Left kidney (tissue), 2 donors: ENCODE measurements around the gene PANK2. TPM values are rescaled to one million over a fixed set of nuclear protein-coding genes. Genes with fewer than 3 reads are reported as not detected.
"Not testable (repeated sequence)": the region's sequence is repeated elsewhere in the genome, so short reads cannot be mapped to it uniquely, and the experiment has no call there.

Source experiments
- DNase-seq: peaks from one replicate; pipeline ENCODE4 v3.0.0-alpha.2; 2013
- polyA plus RNA-seq: library from polyadenylated mRNA; unstranded; fragments of 120-200 nt; gene quantifications from one replicate; pipeline ENCODE4 v1.2.1, GENCODE V29; 2013; ENCODE audit not compliant: insufficient read length

PANK2 gene
- polyA plus RNA-seq, 1 donor: 40.1 TPM

GRCh38 chr20:3866464-3866863 lies 22.7 kb upstream of the PANK2 start:
- no peak for DNase-seq

- DNase-seq: no peak
Measured at GRCh38 chr20:3867802-3868201, 21.4 kb upstream of the PANK2 start.

DNA sequence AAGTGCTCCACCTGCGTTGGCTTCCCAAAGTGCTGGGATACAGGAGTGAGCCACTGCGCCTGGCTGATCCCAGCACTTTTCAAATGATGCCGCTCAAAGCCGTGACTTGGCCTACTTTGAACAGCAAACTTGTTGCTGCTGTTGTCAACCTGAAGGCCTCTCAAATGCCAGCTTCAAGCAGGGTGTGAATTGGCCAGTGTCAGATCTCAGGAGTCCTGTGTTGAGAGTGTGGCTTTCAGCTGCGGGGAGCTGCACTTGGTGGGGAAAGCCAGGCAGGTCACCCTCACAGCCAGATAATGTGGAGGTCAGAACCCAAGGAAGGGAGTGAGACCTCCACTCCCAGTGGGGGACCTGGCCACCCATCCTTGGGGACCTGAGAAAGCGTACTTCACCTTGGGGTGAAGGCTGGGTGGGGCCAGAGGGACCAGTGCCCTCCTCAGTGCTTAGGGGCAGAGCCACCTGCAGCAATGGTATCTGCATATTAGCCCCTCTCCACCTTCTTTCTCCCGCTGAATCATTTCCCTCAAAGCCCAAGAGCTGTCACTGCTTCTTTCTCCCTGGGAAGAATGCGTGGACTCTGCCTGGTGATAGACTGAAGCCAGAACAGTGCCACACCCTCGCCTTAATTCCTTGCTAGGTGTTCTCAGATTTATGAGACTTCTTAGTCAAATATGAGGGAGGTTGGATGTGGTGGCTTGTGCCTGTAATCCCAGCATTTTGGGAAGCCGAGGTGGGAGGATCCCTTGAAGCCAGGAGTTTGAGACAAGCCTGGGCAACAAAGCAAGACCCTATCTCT lies 19.1 kb upstream of the PANK2 start:
- no peak for DNase-seq

GRCh38 chr20:3871550-3872265 lies 17.5 kb upstream of the PANK2 start:
- DNase-seq: no peak

DNA sequence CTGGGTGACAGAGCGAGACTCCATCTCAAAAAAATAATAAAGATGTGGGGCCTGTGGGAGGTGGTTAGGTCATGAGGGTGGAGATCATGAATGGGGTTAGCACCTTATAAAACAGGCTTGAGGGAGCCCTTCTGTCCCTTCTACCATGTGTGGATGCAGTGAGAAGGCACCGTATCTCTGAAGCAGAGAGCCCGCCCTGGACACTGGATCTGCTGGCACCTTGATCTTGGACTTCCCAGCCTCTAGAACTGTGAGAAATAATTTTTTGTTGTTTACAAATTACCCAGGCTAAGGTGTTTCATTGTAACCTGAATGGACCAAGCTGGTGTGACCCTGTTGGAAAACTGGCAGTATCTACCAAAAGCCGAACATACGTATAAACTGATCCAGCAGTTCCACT lies 15.7 kb upstream of the PANK2 start:
- DNase-seq: no peak

DNA sequence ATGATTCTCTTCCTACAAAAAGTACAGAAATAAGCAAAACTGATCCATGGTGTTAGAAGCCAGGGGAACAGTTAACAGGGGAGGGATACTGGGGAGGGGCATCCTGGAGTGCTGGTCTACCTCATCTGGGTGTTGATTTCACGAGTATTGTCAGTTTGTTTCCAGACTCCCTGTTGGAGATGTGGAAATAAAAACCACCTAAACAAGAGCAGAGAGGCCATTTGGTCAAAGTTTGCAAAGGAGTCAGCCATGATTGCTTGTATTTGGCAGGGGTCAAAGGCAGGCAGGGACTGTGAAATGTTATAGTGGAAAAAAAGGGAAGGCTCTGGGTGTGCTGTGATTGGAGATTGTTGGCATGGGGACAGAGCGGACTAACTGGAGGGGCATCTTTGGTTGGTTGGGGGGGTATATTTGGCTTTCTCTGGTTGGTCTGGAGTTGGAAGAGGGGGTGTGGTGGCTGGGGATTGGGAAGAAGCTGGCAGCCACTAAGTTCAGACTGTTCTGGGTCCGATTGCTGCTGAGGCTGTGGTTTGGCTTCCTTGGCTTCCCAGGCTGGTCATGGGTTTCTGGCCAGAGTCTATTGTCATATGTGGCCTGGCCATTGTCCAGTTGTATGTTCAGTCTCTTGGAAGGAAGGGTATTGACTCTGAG lies 14.9 kb upstream of the PANK2 start:
- DNase-seq: no peak

GRCh38 chr20:3875378-3875974 lies 13.7 kb upstream of the PANK2 start:
- DNase-seq: no peak

DNA sequence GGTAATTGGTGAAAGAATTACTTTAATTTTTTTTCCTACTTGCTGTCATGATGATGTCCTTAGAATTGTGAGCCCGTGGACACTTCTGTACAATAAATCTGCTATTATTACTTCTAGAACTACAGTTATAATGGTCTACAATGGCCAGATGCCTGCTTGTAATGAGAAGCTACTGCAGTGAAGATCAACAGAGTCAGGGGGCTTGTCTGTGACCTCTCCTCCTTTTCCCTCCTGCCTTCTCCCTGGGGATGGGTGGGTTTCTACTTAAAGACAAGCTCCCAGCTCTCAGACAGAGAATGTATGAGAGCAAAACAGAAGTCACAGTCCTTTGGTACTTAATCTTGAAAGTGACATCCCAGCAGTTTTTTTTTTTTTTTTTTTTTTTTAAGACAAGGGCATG lies 13.2 kb upstream of the PANK2 start:
- no peak for DNase-seq

DNA sequence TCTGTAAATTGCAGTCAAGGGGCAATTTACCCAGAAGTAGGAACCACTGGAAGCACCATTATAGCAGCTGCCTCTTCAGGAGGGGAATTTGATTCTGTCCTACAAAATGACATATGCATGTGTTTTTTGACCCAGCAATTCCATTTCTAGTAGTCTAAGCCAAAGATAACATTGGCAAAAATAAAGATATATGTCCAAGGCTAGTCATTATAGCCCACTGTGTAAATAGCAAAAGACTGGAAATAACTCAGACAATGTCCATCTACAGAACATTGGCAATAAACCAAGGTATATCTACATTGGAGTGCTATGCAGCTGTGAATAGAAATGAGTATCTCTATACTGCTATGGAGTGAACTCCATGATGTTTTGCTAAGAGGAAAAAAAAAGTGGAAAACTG lies 12.5 kb upstream of the PANK2 start:
- DNase-seq: no peak

DNA sequence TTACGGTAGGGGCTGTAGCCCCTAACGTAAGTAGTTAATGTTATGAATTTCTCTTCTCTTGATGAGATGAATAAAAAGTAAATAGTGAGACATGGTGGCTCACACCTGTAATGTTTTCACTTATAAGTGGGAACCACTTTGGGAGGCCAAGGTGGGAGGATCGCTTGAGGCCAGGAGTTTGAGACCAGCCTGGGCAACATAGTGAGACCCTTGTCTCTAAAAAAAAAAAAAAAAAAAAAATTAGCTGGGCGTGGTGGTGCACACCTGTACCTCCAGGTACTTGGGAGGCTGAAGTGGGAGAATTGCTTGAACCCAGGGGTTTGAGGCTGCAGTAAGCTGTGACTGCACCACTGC lies 10.3 kb upstream of the PANK2 start:
- not testable (repeated sequence) for DNase-seq

DNA sequence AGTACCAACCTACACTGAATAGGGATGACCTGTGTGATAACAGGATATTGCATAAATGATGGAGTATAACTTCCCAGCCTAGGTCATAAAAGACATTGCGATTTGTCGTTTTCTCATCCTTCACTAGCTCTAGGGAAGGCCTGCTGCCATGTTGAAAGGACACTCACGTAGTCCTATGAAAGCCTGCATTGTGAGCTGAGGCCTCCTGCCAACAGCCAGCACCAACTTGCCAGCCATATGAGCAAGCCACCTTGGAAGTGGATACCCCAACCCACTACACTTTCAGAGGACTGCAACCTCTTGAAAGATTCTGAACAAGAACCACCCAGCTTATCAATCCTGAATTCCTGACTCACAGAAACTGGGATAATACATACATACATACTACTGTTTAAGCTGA lies 3.5 kb upstream of the PANK2 start:
- DNase-seq: no peak

GRCh38 chr20:3887876-3888620 lies 1.1 kb upstream of the PANK2 start:
- DNase-seq: no peak

DNA sequence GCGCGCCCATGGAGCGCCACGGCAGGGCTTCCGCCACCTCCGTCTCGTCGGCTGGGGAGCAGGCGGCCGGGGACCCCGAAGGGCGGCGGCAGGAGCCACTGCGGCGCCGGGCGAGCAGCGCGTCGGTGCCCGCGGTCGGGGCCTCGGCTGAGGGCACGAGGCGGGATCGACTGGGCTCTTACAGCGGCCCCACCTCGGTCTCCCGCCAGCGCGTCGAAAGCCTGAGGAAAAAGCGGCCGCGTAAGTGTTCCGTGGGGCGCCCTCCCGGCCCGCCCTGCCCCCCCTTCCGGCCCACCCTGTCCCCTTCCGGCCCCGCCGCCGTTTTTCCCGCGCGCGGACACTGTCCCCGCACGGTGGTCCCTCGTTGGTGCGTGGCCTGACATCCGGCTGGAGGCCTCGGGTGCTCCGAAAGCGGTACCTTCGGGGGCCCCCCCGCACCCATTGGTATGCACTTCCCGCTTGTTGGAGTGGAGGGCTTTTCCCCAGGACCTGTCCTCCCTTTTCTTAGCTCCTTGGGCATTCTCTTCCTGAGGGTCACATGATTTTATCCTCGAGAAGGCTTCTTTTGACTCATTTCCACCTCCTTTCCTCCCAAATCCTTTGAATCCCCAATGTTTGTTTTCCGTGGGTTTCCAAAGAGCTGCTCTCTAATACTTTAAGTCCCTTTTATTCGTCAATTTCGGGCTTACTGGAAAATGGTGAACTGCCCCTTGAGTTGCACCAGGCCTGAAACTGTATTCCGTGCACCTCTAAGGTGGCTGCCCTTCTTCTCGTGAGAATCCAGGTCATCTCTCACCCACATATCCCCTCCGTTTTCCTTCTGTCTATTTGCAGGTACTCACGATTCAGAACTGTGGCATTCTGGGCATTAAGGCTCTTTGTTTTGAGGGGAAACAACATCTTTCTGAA lies 556 bp downstream of the PANK2 start:
- peak; percentile 33 for DNase-seq

GRCh38 chr20:3890398-3890751 lies 1.2 kb downstream of the PANK2 start:
- DNase-seq: peak; percentile 20

GRCh38 chr20:3890999-3891929 lies 2.1 kb downstream of the PANK2 start:
- no peak for DNase-seq

- DNase-seq: no peak
Measured at GRCh38 chr20:3894796-3895195, 5.6 kb downstream of the PANK2 start.

GRCh38 chr20:3896302-3896701 lies 7.1 kb downstream of the PANK2 start:
- no peak for DNase-seq

- no peak for DNase-seq
Measured at GRCh38 chr20:3896853-3897583, 7.8 kb downstream of the PANK2 start.

DNA sequence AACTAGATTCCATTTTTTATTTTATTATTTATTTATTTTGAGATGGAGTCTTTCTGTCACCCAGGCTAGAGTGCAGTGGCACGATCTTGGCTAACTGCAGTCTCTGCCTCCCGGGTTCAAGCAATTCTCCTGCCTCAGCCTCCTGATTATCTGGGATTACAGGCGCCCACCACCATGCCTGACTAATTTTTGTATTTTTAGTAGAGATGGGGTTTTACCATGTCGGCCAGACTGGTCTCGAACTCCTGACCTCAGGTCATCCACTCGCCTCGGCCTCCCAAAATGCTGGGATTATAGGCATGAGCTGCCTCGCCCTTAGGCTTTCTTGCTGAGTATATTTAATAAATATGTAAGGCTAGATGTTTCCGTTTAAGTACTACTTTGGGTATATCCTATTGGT lies 9.0 kb downstream of the PANK2 start:
- DNase-seq: not testable (repeated sequence)
